ENCODE results near the gene CALHM3. TPM values are rescaled to one million over a fixed set of nuclear protein-coding genes. Genes with fewer than 3 reads are reported as not detected.

The CALHM3 gene
- polyA plus RNA-seq, 1 donor from 2014 or later: not detected

GRCh38 chr10:103459615-103460014 lies 19.4 kb downstream of the CALHM3 start:
- Histone ChIP-seq H3F3A (ENCODE audit: insufficient read depth, low read length, poor library complexity, severe bottlenecking) (no peaks in the 10 kb centered on the region), H3K36me3 (ENCODE audit: insufficient read depth, low read length) (no peaks in the 10 kb centered on the region), H3K4me3 (ENCODE audit: low read length) (no peak overlapping the region), H4K20me1 (ENCODE audit: insufficient read depth) (no peaks in the 10 kb centered on the region), H3K9ac (ENCODE audit: low read length) (no peak overlapping the region), H3K9me3 (ENCODE audit: low read length) (no peaks in the 10 kb centered on the region), H3K9me2 (ENCODE audit: insufficient read depth, low read length) (no peaks in the 10 kb centered on the region), H3K79me2 (replicated peaks; ENCODE audit: insufficient read depth, low read length) (no peaks in the 10 kb centered on the region), H3K4me2 (ENCODE audit: low read length) (no peak overlapping the region), H3K27ac (ENCODE audit: low read length) (no peak overlapping the region), H3K27me3 (ENCODE audit: insufficient read depth, low read depth, low read length) (no peaks in the 10 kb centered on the region), H2AFZ (ENCODE audit: low read depth, low read length) (no peak overlapping the region)
- no peak for TF ChIP-seq EZH2 (IDR thresholded peaks at IDR 0.05; ENCODE audit: borderline replicate concordance, insufficient read depth, low read length, poor library complexity, severe bottlenecking)
- no peak for TF ChIP-seq CTCF (IDR thresholded peaks at IDR 0.05; ENCODE audit: poor library complexity, severe bottlenecking)
- TF ChIP-seq MXI1 (conservative IDR thresholded peaks at IDR 0.05; ENCODE audit: poor library complexity, severe bottlenecking): no peak
- TF ChIP-seq RAD21 (conservative IDR thresholded peaks at IDR 0.05): no peak
- TF ChIP-seq REST (IDR thresholded peaks at IDR 0.05; ENCODE audit: borderline replicate concordance): no peak
- no peak for TF ChIP-seq EP300 (conservative IDR thresholded peaks at IDR 0.05; ENCODE audit: poor library complexity, severe bottlenecking)
- TF ChIP-seq POLR2AphosphoS5 (IDR thresholded peaks at IDR 0.05): no peak
- no peak for TF ChIP-seq TAF1 (IDR thresholded peaks at IDR 0.05; ENCODE audit: low read depth)
- TF ChIP-seq SMC3 (conservative IDR thresholded peaks at IDR 0.05; ENCODE audit: poor library complexity): no peak

GRCh38 chr10:103458720-103459119 lies 20.3 kb downstream of the CALHM3 start, which contains the start of gene CALHM1:
TSS of gene CALHM1 (minus strand) at chr10:103458900. CDS start at chr10:103458751, 149 bp downstream.
- Histone ChIP-seq H3K9me2 (ENCODE audit: insufficient read depth, low read length) (no peaks in the 10 kb centered on the region), H3K36me3 (ENCODE audit: insufficient read depth, low read length) (no peaks in the 10 kb centered on the region), H3K9me3 (ENCODE audit: low read length) (no peaks in the 10 kb centered on the region), H3K4me2 (ENCODE audit: low read length) (no peak within 1 kb of the TSS), H3K79me2 (replicated peaks; ENCODE audit: insufficient read depth, low read length) (no peaks in the 10 kb centered on the region), H2AFZ (ENCODE audit: low read depth, low read length) (no peak within 1 kb of the TSS), H3K27me3 (ENCODE audit: insufficient read depth, low read depth, low read length) (no peaks in the 10 kb centered on the region), H3K9ac (ENCODE audit: low read length) (no peak within 1 kb of the TSS), H3K4me3 (ENCODE audit: low read length) (no peak within 1 kb of the TSS), H3F3A (ENCODE audit: insufficient read depth, low read length, poor library complexity, severe bottlenecking) (no peaks in the 10 kb centered on the region), H3K27ac (ENCODE audit: low read length) (no peak within 1 kb of the TSS), H4K20me1 (ENCODE audit: insufficient read depth) (no peaks in the 10 kb centered on the region)
- TF ChIP-seq EZH2 (IDR thresholded peaks at IDR 0.05; ENCODE audit: borderline replicate concordance, insufficient read depth, low read length, poor library complexity, severe bottlenecking): no peak
- no peak for TF ChIP-seq EP300 (conservative IDR thresholded peaks at IDR 0.05; ENCODE audit: poor library complexity, severe bottlenecking)
- TF ChIP-seq TAF1 (IDR thresholded peaks at IDR 0.05; ENCODE audit: low read depth): no peak
- no peak for TF ChIP-seq RAD21 (conservative IDR thresholded peaks at IDR 0.05)
- TF ChIP-seq MXI1 (conservative IDR thresholded peaks at IDR 0.05; ENCODE audit: poor library complexity, severe bottlenecking): no peak
- TF ChIP-seq POLR2AphosphoS5 (IDR thresholded peaks at IDR 0.05): no peak
- no peak for TF ChIP-seq CTCF (IDR thresholded peaks at IDR 0.05; ENCODE audit: poor library complexity, severe bottlenecking)
- TF ChIP-seq REST (IDR thresholded peaks at IDR 0.05; ENCODE audit: borderline replicate concordance): no peak
- no peak for TF ChIP-seq SMC3 (conservative IDR thresholded peaks at IDR 0.05; ENCODE audit: poor library complexity)
